Nucleus accumbens (tissue), 56 donors: ENCODE measurements around the gene GABRG3.

Experiments used
- DNase-seq, 56 donors: peaks; one replicate each; lab custom pipeline; 2025; lab: John Stamatoyannopoulos, UW

GABRG3 gene

DNA sequence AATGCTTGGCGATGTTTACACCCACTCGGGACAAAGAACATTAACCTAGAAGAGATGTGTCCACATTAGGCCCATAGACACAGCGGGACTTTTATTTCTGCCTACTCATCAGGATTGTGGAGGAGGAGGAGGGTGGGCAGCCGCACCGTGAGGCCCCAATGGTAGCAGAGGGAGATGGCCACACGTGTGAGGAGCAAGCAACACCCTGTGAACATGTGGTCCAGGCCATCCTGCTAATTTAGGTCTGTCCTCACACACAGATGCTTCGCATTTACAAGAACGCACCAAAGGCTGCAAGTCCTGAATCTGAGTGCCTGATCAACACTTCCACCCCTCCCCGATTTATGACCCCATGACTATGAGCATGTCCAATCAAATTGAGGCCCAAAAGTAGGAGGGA is 560.0 kb downstream of the GABRG3 start:
- DNase-seq, result no peak

DNA sequence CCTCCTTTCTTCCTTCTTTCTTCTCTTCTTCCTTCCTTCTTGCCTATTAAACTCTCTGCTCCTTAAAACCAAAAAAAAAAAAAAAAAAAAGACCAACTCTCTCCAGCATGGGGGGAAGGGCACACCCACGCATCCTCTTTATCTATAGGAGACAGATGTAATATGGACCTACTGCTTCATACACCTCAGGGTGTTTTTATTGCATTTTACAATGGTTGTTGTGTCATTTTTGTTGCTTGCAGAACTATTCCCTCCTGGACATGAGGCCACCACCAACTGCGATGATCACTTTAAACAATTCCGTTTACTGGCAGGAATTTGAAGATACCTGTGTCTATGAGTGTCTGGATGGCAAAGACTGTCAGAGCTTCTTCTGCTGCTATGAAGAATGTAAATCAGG is 561.4 kb downstream of the GABRG3 start:
- no peak for DNase-seq

DNA sequence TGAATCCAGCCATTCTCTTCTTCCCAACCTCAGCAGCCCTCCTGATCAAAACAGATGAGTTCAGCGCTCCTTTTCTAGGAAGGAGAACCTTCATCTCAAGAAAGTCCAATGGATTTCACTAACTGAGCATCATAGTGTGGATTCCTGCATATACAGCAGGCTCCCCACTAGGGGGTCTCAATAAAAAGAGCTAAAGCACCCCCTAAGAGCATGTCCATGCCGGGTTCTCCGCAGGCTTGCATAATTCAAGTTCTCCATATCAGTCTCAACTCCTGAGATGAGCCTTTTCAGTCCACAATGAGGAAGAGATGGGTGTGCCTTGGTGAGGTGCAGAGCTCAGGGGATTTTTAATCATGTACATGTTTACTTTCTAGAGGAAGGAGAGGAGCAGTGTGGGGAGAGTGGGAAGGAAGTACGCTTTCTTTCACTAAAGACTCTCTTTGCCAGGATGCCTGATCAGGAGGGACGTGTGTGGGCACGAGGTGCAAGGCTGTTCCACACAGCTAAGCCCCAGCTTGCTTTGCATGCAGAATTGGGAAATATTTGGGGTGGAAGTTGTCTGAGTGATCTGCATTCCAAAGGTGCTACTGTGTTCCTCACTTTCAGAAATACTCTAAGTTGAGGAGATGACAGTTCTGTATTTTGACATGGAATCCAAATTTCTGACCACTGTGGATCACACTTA is 564.6 kb downstream of the GABRG3 start:
- DNase-seq, result no peak

DNA sequence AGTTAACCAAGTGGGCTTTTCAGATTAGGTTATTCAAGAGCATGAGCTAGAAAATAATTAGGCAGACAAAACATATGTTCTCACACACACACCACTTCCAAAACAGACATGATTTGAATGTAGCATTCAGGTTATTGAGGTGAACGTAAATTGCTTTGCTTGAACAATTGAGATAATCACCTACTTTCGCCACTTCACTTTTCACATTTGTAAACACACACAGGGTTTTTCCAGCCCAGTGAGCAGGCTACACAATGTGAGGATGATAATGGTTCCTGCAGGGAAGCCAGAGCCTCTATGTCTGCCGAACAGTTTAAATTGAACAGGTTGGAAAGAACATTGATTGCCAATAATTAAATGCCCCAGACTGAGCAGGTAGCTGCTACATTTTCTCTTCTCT is 567.3 kb downstream of the GABRG3 start:
- no peak for DNase-seq

DNA sequence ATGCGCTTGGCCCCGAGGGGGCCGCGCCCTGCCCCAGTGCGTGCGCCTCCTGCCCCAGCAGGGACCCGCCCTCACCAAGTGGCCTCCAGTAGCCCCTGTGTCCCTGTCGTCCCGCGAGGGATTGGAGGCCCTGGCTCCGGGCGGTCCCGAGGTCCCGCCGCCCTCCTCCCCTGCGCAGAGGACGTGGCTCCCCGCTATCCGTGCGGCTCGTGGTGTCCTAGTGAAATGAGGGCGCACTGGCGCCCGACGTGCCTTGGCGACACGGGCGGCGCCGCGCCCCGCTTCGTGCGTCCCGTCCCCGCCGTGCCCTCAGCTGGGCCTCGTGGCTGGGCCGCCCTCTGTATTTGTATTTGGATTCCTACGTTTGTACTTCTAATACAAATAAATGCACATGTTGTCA is 570.6 kb downstream of the GABRG3 start:
- DNase-seq, result no peak

DNA sequence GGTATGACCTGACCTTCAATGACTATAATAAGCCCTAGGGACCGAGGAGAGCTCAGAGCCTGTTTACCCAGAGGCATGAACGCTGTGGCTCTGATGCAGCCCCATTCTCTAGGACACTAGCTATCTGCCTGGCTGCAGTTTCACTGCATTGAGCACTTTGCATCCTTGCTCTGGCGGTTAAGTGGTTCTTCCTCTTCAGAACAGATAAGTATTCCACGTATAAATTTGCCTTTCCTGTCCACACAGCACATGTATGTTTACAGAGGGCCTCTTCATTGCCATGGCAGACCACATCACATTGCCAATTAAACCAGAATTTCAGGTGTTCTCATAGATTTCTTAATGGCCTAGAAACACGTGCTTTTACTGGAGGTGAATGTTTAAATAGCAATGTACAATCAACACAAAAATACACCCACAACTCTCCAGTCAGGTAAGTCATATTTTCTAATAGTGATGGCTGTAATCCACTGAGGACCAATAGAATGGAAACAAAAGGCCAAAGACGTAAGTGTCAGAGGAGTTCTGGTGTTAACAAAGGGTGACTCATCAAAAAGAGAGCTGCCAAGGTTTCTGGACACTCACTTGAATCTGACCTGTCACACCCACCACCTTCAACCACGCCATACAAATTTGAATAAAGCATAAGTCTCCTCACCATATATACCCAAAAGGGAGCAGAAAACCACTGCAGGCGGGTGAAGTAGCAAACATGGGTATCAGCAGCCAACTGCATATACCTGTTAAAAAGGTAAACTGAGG is 574.7 kb downstream of the GABRG3 start:
- no peak for DNase-seq

DNA sequence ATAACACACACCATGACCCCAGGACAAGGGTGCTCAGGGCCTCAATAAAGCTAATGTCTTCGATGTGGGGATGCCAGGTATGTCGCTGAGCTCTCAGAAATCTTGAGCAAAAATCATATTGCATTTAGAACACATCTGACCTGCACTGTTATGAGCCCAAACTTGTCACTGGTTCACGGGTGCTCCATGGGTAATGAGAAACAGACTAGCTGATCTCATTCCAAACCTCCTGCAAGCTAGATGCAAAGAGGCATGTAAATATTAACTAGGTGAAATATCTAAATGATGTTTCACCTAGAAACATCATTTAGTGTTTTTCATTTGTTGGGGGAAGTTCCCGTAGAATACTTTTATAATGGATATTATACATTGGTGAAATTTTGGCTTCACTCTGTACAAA is 578.8 kb downstream of the GABRG3 start:
- DNase-seq, result no peak

DNA sequence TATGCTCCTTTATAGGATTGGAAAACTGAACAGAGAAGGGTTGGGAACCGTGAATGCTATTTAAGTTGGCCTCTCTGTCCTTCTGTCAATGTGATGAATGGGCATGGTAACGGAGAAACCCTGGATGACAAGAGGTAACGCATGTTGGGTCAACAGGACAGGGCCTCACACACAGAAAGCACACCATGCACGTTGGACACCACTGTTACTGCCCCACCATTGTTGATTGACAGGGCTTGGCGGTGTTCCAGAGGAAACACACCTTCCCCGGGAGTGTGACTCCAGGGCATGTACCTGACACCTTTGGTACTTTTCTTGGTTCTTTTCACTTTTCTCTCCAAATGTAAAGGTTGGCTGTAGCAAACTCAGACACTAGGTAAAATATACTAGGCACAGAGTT is 579.7 kb downstream of the GABRG3 start:
- DNase-seq, result no peak

DNA sequence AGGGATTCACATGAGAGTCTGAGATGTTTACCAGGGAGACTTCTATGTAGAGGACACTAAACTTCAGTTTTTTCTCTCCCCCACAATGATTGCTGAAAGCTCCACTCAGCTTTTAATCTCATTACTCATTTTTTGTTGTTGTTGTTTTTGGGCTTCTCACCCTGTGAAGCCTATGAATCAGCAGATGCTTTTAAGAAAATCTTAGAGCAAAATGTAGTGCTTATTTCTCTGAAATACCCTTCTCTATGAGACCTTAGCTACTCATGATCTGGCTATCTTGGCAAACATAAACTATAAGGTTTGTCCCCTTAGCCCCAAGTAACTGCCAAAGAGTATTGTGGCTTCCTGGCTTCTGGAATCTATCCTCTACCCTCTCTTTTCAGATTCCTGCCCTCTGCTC is 590.8 kb downstream of the GABRG3 start:
- DNase-seq, result no peak

DNA sequence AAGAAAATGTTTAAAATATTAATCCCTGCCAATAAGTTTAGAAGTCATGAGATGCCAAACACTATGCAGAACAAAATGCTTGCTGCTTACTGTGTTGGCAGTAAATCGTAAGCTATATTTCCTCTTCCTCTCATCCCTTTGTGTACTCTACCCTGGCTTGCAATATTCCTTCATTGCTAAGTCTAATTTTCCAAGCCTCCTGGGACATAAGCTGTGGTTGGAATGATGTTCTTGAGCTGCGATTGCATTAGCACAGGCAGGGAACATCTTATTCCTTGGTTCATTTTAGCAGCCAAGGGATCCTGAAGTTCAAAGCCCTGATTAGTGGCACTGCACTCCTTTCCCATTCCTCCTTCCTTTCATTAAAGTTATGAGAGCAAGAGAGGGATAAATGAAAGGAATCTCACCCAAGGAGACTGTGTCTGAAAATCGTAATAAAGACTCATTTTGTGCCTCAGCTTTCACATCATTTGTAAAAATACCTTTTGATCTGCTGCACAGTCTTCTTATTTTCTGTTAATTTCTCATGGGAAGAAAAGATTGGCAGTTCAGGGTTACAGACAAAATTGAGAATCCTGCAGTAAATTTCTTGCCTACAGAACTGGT is 592.9 kb downstream of the GABRG3 start:
- DNase-seq, result no peak

DNA sequence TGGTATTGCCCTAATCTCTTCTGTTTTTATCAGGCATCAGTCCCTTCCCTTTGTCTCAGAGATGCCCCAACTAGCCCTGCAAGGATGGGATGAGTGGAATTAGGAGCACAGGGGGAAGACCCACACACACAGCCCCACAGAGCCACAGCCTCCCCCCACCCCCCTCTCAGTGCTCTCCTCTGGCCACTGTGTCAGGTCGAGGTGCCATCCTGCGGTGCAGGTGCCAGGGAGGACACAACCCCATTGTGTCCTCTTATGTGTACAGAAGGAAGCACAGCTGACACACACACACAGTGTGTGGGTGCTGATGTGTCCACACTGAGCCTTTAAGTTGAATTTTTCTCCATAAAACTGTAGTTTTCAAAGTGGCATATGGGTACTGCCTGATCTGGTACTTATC is 593.7 kb downstream of the GABRG3 start:
- DNase-seq, result no peak

DNA sequence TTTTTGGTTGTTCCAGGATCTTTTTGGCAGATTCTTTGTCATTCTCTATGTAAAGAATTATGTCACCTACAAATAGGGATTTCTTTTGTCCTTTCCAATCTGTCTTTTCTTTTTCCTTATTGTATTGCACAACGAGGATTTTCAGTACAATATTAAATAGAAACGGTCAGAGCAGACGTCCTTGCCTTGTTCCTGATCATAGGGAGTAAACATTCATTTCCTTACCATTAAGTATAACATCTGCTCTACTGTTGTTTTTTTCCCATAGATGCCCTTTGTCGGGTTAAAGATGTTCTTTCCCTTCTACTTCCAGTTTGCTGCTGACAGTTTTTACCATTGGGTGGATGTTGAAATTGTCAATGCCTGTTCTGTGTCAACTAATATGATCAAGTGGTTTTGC is 599.8 kb downstream of the GABRG3 start:
- no peak for DNase-seq

DNA sequence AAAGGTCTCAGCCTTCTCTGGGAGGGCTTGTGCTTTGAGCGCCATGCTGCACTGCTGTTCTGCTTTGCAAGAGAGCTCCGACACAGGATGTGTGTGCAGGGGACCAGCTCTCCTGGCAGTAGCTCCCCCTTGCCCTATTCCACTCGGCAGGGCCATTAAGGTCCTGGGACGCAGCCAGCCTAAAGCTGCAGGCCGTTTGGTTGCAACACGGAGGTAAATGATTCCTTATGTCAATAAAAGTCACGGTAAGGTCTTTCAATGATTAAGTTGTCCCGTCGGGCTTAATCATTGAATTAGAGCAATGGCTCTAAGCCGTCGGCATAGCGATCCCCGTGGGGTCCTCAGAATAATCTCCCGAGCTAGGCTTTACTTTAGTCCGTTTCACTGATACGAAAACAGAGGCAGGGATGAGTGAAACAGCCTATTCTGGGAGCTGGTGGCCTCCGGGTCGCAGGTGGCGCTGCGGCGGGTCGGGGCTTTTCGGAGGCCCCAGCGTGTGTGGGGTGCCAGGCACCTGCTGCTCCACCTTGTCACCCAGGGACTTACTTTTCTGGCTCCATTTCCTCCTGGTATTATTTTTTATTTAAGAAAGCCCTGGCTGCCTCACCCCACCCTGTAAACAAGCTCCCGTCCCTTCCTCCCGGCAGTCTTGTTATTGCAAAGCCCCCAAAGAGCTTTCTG is 603.0 kb downstream of the GABRG3 start:
- DNase-seq, result no peak

DNA sequence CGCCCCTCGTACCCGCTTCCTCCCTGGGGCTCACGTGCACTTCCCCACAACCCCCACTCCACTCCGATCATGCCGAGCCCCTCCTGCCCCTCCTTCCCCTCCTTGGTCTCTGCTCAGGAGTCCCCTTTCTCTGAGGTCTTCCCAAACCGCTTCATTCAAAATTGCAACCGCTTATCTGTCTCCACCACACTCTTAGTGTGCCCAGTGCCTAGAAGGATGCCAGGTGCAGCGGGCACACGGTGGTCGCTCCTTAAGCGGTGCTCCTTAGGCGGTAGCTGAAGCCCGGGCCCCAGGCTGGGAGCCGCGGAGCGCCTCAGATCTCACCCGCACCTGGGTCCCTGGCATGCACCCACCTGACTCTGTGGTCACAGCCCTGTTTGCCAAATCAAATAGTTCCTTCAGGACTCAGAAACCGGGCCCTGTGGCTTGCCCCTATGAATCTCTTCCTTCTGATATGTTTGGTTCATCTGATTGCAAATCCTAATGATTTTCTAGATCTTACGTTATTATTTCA is 603.6 kb downstream of the GABRG3 start:
- no peak for DNase-seq

DNA sequence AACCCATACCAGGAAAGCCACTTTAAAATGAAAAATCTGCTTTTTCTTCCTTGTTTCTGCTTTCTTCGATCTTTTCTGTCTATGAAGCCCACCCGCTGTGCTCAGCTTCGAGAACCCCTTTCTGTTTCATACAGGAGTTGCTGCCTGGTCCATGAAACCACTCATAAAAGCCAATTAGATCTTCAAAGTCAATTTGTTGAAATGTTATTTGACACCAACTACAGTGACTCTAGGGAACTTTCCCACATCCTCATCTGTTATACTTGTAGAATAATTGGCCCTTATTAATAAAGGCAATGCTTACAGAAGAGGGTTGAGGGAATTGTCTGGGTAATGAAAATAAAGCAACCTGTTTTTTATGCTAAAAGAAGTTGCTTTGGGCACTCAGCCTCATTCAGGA is 604.5 kb downstream of the GABRG3 start:
- DNase-seq, result no peak

DNA sequence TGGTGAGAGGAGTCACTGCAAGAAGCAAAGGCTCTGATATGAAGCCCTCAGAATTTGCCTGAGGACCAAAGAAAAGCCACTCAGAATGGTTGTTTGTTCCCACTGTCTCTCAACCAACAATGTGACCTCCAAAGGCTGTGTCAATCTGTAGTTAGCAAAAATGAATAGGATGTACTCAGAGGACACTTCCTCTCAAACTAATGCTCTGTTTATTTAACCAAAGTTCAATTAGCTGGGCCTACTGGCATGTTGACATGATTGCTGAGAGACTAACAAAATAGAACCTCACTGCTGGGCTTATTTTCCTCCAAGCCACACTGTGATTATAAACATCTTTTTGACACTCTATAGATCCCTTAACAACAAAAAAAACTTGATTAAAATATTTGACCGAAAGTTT is 605.6 kb downstream of the GABRG3 start:
- no peak for DNase-seq

DNA sequence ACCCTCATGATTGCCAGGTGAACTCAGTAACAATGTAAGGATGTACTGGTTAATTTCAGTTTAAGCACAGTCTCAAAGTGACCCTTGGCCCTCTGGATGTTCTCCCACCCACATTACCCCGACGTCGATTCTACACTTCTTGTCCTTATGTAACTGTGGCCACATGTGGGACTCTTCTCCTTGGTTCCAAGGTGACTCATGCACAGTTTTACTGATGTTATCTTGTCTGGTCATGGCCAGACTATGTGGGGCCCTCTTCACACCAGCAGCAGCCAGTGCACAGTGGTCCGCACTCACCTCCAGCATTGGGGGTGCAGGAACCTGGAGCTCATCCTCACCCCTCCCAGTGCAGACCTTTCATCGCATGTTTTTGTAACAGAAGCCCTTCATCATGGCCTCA is 608.8 kb downstream of the GABRG3 start:
- no peak for DNase-seq

DNA sequence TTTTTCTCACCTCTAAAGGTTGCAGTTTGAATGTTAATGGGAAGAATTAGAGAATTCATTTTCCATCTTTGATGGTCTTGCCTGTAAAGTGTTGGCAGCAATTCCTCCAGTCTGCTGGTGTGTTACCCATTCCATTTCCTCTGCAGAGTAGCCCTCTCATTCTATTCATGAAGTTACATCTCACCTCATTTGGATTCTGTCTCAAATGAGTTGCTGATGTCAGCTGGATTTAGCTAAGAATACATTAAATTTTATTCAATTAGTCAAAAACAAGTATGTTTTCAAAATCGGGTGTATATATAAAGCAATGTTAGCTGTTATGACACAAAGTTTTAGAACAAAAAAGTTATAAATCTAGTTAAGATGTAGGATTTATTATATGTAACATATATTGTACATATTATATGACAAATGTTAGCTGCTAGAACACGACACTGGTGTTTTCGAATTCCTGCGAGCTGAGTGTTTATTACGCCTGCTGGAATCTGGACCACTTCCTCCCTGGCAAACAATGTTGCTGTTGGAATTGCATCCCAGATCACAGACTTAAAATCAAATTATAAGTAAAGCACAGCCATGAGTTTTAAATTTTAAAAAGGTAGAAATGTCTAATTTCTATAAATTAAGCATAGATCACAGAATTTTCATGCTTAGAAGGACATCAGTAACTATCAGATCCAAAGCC is 611.9 kb downstream of the GABRG3 start:
- no peak for DNase-seq

DNA sequence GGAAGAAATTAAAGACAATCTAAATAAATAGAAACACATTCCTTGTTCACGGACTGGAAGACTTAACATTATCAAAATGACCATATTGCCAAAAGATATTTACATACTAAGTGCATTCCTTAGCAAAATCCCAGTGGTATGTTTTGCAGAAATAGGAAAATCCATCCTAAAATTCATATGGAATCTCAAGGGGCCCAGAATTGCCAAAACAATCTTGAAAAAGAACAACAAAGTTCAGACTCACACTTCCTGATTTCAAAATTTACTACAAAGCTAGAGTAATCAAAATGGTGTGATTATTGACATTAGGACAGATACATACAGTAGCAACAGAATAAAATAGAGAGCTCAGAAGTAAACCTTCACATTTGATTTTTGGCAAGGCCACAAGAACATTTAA is 612.7 kb downstream of the GABRG3 start:
- DNase-seq, result no peak

DNA sequence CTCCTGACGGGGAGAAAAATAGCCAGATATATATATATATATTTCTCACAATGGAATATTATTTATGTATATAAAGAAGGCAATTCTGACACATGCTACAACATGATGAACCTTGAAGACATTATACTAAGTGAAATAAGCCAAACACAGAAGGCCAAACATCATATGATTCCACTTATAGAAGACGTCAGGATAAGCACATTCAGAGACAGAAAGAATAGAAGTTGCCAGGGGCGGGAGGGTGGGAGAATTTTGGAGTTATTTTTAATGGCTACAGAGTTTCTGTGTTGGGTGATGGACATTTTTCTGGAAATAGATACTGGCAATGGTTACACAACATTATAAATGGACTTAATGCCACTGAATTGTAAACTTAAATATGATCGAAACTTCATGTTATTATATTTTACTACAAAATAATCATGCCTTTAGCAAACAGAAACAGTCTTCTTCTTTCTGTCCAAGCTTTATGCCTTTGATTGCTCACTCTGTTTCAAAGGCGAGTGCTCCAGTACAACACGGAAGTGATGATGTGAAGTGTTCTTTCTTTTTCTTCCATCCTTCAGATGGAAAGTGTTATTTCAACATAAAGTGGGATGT is 614.2 kb downstream of the GABRG3 start:
- DNase-seq, result no peak
